Epithelial cell of proximal tubule (primary cell): ENCODE results near the gene IQSEC1. TPM values are rescaled to one million over a fixed set of nuclear protein-coding genes. Genes with fewer than 3 reads are reported as not detected.

Experiments
- DNase-seq: peaks from one replicate; pipeline ENCODE4 v3.0.0-alpha.2; 2011; ENCODE audit warnings: low read depth
- H3K4me3 ChIP-seq: 2 replicates; pipeline ENCODE4 v1.5.1; 2011; ENCODE audit warnings: low read depth, mild to moderate bottlenecking, low read length
- total RNA-seq: library from RNA; depleted of rRNA; stranded (reverse); fragments of >200 nt; gene quantifications from 2 replicates; pipeline ENCODE4 v1.2.3, GENCODE V29; 2015
- TF ChIP-seq, protein P1 (sequence below): conservative IDR thresholded peaks from 2 replicates; pipeline ENCODE4 v1.5.1; 2012; ENCODE audit warnings: low read depth, mild to moderate bottlenecking, low read length

Gene IQSEC1
- total RNA-seq, 1 donor from 2014 or later: 8.8 TPM

GRCh38 chr3:13053893-13054292, 19.3 kb downstream of the IQSEC1 start:
- H3K4me3 ChIP-seq: no peak overlapping the region
- DNase-seq: no peak
- TF ChIP-seq, protein P1, sequence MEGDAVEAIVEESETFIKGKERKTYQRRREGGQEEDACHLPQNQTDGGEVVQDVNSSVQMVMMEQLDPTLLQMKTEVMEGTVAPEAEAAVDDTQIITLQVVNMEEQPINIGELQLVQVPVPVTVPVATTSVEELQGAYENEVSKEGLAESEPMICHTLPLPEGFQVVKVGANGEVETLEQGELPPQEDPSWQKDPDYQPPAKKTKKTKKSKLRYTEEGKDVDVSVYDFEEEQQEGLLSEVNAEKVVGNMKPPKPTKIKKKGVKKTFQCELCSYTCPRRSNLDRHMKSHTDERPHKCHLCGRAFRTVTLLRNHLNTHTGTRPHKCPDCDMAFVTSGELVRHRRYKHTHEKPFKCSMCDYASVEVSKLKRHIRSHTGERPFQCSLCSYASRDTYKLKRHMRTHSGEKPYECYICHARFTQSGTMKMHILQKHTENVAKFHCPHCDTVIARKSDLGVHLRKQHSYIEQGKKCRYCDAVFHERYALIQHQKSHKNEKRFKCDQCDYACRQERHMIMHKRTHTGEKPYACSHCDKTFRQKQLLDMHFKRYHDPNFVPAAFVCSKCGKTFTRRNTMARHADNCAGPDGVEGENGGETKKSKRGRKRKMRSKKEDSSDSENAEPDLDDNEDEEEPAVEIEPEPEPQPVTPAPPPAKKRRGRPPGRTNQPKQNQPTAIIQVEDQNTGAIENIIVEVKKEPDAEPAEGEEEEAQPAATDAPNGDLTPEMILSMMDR: no peak

GRCh38 chr3:13053420-13053819, 19.8 kb downstream of the IQSEC1 start:
- no peak for DNase-seq
- TF ChIP-seq, protein P1: no peak
- no peak overlapping the region for H3K4me3 ChIP-seq

- no peak overlapping the region for H3K4me3 ChIP-seq
- TF ChIP-seq, protein P1: no peak
Measured at GRCh38 chr3:13052191-13052820, 20.9 kb downstream of the IQSEC1 start.

DNA sequence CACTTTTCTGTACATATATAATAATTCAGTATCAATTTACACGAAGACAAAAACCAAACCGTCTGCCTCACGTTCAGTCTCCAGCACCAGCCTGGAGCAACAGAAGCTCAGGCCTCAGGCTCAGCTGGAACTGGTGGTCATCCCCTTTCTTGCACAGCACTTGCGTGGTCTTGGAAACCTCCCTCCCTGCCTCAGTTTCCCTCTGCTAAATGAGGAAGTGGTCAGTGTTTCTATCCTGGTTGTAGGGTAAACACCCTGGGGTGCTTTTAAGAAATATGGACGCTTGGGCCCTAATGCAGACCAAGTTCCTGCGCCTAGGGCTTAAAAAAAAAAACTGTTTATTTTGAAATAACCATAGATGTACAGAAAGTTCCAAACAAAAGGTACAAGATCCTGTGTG, 21.6 kb downstream of the IQSEC1 start:
- no peak overlapping the region for H3K4me3 ChIP-seq
- DNase-seq: no peak
- TF ChIP-seq, protein P1: no peak

More at GRCh38 chr3:13052191-13052820, 20.9 kb downstream of the IQSEC1 start:
- DNase-seq: no peak

DNA sequence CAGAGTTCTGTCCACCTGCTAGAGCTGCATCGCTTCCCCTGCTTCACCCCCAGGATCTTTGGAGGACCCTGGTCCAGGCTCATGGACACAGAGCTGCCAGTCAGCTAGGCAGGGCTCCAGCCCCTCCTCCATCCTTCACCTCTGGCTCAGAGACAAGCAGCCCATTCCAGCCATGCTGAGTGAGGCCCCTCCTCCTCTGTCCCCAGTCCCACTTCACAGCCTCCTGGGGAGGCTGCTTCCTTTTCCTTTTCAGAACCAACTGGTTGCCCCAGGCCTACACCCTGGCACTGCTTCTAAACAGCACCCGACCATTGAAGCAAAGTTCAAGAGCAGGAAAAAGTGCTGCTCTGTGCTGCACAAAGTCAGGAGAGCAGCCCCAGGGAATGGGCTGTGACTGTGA, 22.2 kb downstream of the IQSEC1 start:
- H3K4me3 ChIP-seq: no peak overlapping the region
- no peak for DNase-seq
- TF ChIP-seq, protein P1: no peak

DNA sequence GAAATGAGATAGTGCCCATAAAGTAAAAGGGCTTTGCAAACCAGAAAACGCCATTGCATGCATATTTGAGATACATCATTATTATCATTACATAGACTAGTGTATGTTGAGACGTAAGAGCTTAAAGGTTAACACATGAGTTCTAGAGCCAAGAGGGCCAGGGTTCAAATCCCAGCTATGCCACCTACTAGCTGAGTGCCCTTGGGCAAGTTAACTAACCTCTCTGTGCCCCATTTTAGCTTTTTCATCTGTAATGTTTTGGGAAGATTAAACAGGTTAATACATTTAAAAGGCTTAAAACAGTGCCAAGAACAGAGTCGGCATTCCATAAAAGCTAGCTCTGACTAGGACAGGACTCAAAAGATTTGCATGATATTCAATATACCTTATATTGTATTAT, 22.8 kb downstream of the IQSEC1 start:
- DNase-seq: no peak
- TF ChIP-seq, protein P1: no peak
- no peak overlapping the region for H3K4me3 ChIP-seq

DNA sequence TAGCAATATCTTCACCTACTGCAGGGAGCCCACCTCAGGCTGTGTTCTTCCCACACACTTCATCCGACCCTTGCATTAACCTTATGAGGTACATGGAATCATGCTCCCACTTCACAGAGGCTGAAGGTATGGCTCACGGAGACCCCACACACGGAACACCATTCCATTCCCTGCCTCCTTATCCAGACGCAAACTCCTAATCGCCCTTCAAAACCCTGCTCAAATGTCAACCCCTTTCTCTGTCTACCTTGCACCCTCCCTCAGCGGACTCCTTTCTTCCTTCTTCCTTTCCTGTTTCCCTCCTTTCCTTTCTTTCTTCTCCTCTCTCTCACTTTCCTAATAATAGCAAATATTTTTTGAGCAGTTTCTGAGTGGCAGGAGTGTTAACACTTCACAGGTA, 23.8 kb downstream of the IQSEC1 start:
- TF ChIP-seq, protein P1: no peak
- no peak for DNase-seq
- H3K4me3 ChIP-seq: no peak overlapping the region
